Midbrain (tissue), 1 donor: ENCODE data around the gene FZD8.
"Not testable (repeated sequence)": the region's sequence is repeated elsewhere in the genome, so short reads cannot be mapped to it uniquely, and the experiment has no call there.

Experiments
- DNase-seq: peaks from one replicate; lab custom pipeline; 2025; lab: John Stamatoyannopoulos, UW

The FZD8 gene

DNA sequence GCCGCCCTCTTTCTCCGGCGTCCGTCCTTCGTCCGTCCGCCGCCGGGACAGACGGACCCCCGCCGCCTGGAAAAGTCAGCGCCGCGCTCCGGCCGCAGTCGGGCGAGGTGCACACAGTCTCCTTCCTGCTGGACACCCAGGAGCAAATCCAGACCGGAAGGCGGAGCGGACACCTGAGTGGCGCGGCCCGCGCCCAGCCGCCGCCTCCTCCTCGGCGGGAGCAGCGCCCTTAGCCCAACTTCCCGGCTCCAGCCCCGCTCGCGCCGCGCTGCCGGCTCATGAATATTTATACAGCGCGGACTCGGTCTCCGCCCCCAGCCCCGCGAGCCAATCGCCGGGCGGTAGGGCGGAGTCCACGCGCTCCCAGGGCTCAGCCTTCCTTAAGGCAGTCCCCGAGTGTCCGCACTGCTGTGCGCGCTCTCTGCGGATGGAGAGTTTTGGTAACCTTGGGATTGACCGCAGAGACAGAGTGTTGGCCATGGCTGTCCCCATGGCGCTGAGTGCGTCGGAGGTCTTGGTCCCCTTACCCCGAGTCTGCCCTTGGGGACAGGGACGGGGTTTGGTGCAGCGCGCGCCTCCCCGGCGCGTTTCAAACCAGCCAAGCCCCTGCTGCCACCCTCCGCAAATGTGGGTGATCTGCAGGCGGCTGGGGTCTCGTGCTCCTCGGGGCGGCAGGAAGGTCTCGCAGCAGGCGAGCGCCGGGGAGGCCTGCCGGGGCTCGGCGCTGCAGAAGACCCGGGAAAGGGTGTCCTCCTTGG, at the start of gene FZD8:
FZD8 (minus strand) TSS at position 262 of the 758 bp plus-strand sequence. CDS start 867 bp downstream, outside the sequence.
- DNase-seq = peak; percentile 95

DNA sequence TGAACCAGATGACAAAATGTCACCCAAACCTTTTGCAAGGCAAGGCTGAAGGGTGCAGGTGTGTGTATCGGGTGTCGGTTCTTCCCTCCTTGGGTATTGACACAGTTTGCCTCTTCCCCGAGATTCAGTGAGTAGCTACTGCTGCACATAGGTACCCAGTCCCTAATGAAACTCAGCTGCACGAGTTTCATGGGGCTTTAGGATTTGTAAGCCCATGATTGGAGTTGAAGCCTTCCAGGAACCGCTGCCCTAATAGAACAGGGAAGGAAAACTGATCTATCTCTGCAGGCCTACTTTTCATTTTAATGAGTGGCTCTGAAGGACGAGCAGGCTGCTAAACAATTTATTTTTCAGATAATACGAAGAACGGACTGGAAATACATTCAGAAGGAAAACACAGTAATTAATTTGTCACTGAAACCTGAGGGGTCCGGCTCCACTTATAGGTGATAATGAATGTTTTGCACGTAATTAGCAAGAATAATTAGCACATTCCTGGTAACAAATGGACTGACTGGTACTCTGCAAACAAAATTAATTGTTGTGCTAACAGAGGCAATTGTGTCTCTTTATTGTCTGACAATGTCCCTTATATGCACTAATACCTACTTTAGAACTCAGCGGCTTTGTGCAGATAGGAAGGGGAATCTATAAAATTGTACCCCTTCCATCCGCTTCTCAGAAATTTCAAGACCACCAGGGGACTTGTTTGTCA, 49.6 kb upstream of the FZD8 start:
- DNase-seq = no peak

DNA sequence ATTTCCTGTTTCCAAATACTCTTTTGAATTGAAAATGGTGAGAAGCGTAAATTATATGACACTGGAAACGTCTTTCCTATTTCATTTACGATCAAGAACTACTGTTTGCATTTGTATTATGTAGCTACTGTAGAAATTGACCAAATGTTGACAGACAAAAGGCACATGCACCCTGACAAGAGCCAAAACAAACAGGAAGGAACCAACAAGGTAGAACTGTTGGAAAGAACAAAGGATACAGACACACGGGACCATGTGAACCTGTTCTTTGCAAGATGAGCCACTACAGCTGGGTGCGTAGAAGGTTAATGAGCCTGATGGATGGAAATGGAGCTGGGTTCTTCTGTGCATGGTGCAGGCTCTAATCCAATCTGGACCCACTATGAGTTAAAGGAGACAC, 48.4 kb upstream of the FZD8 start:
- DNase-seq = no peak

- not testable (repeated sequence) for DNase-seq
Measured at GRCh38 chr10:35685858-35686257, 43.8 kb upstream of the FZD8 start.

DNA sequence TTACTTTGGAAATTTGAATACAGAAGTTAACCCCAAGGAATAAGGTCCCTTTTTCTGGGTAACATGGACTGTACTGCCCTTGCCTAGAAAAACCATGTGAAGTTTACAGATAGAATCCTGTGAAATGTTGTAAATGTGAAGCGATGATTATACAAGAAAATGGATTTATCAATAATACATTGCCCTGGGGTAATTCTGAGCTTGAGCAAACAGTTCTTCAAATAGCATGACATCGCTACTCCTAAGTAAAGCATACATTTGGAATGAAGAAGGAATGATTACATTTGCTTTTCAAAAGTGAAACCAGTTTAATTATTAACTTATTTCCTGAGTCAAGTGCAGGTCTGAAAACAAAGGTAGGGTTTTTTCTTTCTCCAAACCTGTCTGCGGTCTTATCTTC, 43.3 kb upstream of the FZD8 start:
- no peak for DNase-seq

GRCh38 chr10:35684586-35684985, 42.5 kb upstream of the FZD8 start:
- no peak for DNase-seq

GRCh38 chr10:35675846-35676245, 33.8 kb upstream of the FZD8 start:
- no peak for DNase-seq

- DNase-seq = no peak
Measured at GRCh38 chr10:35674843-35675242, 32.7 kb upstream of the FZD8 start.

DNA sequence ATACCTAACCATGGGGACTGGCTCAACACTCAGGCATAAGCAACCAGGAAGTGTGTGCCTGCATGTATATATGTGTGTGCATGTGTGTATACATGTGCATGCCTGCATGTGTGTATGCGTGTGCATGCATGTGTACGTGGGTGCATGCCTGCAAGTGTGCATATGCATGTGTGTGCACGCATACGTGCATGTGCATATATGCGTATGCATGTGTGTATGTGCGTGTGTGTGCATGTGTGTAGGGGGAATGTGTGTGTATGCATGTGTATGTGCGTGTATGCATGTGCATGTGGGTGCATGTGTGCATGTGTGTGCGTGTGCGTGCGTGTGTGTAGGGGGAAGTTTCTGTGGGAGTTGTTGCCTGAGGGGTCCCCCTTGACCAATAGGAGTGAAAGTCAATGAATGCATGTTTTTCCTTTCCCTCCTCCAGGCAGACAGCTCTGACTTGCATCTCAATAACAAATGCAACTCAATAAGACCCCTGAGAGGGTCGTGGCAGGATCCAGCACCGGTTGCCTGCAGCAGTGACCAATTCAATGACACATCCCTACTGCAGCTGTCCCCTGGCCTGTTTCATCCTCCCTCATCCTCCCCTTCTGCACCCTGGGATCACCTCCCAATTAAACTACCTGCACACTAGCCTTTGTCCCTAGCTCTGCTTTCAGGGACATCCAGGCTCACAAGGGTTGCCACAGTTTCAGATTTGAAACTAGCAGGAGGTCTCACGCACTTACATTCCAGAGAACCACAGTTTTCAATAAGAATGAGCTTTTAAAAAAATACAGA, 27.0 kb upstream of the FZD8 start:
- no peak for DNase-seq

DNA sequence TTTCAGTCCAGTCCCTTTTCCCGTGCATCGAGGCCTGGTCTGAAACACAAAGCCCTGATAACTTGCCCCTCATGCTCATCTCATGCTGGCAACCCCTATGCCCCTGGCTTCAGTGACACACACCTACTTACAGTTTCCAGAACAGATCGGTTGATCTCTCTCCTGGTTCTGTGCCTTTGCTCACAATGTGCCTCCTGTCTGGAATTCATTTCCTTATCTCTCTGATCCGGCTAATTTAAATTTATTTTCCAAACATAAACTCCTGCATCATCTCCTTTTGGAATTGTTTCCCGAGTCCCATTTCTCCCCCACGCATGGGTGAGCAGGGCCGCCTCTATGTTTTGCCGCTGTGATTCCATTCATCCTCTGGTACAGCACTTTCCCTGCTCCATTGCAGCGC, 25.9 kb upstream of the FZD8 start:
- no peak for DNase-seq

DNA sequence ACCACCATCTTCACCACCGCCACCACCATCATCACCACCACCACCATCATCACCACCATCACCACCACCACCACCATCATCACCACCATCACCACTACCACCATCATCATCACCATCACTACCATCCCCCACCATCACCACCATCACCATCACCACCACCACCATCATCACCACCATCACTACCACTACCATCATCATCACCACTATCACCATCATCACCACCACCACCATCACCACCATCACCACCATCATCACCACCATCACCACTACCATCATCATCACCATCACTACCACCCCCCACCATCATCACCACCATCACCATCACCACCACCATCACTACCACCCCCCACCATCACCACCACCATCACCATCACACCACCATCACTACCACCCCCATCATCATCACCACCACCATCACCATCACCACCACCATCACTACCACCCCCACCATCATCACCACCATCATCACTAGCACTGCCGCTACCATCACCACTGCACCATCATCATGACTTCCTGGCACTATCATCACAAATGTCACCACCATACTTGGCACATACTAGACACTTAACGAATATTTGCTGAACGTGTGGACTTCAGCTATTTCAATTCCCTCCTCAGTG, 25.3 kb upstream of the FZD8 start:
- no peak for DNase-seq

DNA sequence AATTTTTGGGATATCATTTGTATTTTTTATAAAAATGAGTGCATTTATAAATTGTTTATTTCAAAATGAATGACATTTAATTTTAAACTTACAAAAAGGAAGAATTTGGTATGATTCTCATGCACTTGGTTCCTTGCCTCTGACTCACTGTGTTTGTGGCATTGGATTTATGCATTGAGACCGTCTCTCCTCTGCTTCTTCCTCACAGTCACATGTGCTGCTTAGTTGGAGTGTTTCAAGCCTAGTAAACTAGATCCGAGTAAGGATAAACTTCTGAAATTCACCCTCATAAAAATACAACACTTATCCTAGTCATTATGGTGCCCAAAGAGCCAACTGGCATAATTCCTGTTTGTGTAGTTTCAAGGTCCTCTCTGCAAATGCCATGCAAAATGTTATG, 19.1 kb upstream of the FZD8 start:
- no peak for DNase-seq

GRCh38 chr10:35659456-35659855, 17.4 kb upstream of the FZD8 start:
- no peak for DNase-seq

GRCh38 chr10:35657621-35658020, 15.5 kb upstream of the FZD8 start:
- DNase-seq = no peak

GRCh38 chr10:35652824-35653223, 10.7 kb upstream of the FZD8 start:
- no peak for DNase-seq

- no peak for DNase-seq
Measured at GRCh38 chr10:35650894-35651293, 8.8 kb upstream of the FZD8 start.

DNA sequence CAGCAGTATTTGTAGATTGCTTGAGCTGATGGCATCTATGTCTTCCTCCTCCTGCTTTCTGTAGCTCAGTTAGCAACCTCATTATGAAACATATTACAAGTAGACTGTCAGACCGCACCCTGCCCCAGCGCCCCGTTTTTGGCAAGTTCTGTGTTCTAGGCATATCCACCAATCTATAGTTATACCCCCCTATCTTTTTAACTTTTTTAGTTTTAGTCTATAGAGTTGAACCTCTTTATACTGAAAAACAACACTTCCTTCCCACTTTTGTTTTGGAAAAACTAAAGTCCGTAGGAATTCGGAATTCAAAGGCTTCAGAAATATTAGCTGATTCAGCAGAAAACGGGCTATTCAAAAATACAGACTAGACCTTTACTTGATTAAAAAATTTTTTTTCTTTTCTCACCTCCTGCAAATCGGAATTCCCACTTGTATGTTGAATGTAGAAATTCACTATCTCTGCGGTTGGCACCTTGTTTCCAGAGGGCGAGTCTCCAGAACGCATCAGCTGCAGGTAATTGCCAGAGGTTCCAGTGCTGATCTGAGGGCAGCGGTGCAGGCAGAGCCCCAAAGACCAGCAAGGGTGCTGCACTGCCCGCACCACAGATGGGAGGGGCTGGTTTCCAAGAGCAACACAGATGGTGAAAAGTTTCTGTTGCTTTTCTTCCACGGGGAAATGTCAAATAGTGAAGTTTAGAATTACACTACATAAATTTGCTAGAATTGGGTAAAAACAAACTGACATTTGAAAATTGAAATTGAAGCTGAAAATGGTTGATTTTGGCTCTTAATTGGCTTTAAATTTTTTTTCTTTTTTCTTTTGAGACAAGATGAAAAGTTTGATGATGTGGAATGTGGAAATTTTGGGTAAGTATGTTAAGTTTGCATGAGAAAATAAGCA, 2.2 kb upstream of the FZD8 start:
- no peak for DNase-seq

DNA sequence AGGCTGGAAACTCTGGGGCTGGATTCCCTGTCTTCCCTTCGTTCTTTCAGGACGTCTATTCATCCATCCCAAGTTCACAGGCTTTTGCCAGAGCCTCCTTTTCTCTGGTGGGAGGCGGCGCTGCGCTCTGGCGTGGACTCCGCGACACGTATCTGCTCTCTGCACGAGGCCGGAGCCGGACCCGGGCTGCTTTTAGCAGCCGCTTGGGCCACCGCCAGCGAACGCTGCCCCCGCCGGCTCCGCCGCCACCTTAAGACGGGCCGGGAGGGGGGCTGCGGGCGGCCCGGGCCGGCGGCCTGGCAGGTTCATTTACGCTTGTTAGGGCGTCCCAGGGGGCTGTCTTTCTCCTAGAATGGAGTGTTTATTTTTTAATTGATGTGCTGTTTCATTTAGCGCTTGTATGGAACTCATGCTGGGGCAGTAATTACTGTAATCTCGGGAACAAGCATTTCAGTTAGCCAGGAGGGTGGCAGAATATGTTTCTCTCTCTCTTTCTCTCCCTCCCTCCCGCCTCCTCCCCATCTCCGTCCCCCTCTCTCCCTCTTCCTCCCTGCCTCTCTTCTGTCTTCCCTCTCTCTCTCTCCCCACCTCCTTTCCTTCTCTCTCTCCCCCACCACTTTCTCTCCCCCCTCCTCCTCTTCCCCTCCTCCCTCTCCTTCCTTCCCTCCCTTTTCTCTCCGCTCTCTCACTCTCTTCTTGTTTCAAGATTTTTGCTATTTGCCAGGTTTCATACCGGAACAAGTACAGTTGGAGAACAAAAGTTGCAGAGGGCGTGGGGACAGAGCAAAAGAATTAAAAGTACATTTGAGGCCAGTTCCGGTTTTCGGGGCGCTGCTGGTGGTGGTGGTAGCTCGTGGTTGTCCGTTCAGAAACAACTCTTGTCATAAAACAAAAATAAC, 1.3 kb upstream of the FZD8 start:
- DNase-seq = peak; percentile 62

- DNase-seq = no peak
Measured at GRCh38 chr10:35642793-35643114, 658 bp upstream of the FZD8 start.

- no peak for DNase-seq
Measured at GRCh38 chr10:35641676-35642034, 441 bp downstream of the FZD8 start.
